Measurements from ENCODE around the gene HECTD4. TPM values are rescaled to one million over a fixed set of nuclear protein-coding genes. Genes with fewer than 3 reads are reported as not detected.

HECTD4 gene
- total and polyA plus RNA-seq, 12 donors, result 17.5 to 50.0 (median 27.7) TPM

DNA sequence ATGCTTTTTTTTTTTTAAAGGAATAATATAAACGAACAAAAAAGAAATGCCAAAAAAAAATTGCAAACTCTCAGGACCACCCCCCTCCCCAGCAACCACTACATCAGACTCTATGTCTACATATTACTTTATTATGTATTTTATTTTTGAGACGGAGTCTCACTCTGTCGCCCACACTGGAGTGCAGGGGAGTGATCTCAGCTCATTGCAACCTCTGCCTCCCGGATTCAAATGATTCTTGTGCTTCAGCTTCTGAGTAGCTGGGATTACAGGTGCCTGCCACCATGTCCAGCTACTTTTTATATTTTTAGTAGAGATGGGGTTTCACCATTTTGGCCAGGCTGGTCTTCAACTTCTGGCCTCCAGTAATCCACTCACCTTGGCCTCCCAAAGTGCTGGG, 22.9 kb downstream of the HECTD4 start:
- H3K27ac ChIP-seq, result no peak overlapping the region
- H3K9me3 ChIP-seq (replicated peaks in 1 of 3), result no peaks in the 10 kb centered on the region
- H3K36me3 ChIP-seq (replicated peaks in 1 of 2), result no peaks in the 10 kb centered on the region
- 95 to 99% (median 96%) methylated on average over 4 of the region's 4 CpGs for WGBS, 4 donors
- intact Hi-C loops (cut with DNase I), result no loop called here
- no peak overlapping the region for H3K4me3 ChIP-seq
- no peak for TF ChIP-seq POLR2A (IDR thresholded peaks at IDR 0.05)
- TF ChIP-seq, protein P1, sequence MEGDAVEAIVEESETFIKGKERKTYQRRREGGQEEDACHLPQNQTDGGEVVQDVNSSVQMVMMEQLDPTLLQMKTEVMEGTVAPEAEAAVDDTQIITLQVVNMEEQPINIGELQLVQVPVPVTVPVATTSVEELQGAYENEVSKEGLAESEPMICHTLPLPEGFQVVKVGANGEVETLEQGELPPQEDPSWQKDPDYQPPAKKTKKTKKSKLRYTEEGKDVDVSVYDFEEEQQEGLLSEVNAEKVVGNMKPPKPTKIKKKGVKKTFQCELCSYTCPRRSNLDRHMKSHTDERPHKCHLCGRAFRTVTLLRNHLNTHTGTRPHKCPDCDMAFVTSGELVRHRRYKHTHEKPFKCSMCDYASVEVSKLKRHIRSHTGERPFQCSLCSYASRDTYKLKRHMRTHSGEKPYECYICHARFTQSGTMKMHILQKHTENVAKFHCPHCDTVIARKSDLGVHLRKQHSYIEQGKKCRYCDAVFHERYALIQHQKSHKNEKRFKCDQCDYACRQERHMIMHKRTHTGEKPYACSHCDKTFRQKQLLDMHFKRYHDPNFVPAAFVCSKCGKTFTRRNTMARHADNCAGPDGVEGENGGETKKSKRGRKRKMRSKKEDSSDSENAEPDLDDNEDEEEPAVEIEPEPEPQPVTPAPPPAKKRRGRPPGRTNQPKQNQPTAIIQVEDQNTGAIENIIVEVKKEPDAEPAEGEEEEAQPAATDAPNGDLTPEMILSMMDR (IDR thresholded peaks at IDR 0.05), result no peak
- no peak for DNase-seq
- no peaks in the 10 kb centered on the region for H3K4me1 ChIP-seq (replicated peaks in 1 of 2)
- no peaks in the 10 kb centered on the region for H3K27me3 ChIP-seq

DNA sequence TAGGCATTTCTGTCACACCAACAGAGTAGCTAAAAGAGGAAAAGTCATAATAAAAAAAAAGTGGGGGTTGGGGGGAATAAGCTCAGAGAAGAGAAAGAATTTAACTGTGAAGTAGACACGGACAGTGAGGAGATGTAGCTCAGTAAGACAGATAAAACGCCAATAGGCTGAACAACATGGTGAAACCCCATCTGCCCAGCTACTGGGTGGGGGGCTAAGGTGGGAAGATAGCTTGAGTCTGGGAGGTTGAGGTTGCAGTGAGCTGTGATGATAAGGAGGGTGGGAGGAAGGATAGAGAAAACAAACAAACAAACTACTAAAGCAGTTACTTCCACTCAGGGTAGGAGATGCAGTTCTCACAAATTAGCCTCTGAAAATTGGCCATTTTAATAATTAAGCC, 25.0 kb downstream of the HECTD4 start:
- peaks cover 0 to 4% of the 10 kb centered on the region in 2 donors for H3K4me1 ChIP-seq (replicated peaks in 1 of 2)
- WGBS, 4 donors, result 79 to 91% (median 85%) methylated on average over 2 of the region's 2 CpGs
- H3K4me3 ChIP-seq, result no peak overlapping the region
- H3K27me3 ChIP-seq, result no peaks in the 10 kb centered on the region
- TF ChIP-seq, protein P1 (IDR thresholded peaks at IDR 0.05), result no peak
- no peak for TF ChIP-seq POLR2A (IDR thresholded peaks at IDR 0.05)
- no peak for DNase-seq
- H3K36me3 ChIP-seq (replicated peaks in 1 of 2), result no peaks in the 10 kb centered on the region
- H3K27ac ChIP-seq, result no peak overlapping the region
- intact Hi-C loops (cut with DNase I), result no loop called here
- H3K9me3 ChIP-seq (replicated peaks in 1 of 3), result no peaks in the 10 kb centered on the region

DNA sequence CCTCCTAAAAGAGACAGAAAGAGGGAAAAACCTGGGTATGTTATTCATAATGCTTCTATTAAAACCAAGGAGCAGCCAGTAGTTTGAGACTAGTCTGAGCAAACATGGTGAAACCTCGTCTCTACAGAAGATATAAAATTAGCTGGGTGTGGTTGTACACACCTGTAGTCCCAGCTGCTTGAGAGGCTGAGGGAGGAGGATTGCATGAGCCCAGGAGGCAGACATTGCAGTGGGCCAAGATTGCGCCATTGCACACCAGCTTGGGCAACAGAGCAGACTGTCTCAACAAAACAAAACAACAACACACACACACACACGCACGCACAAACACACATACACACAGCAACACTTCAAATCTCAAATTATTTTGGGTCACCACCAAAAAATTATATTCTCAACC, 27.8 kb downstream of the HECTD4 start:
- no peak for DNase-seq
- no peaks in the 10 kb centered on the region for H3K27me3 ChIP-seq
- peaks cover 0 to 20% of the 10 kb centered on the region in 2 donors for H3K4me1 ChIP-seq (replicated peaks in 1 of 2)
- intact Hi-C loops (cut with DNase I), result no loop called here
- H3K27ac ChIP-seq, result no peak overlapping the region
- H3K36me3 ChIP-seq (replicated peaks in 1 of 2), result no peaks in the 10 kb centered on the region
- TF ChIP-seq, protein P1 (IDR thresholded peaks at IDR 0.05), result no peak
- no peak for TF ChIP-seq POLR2A (IDR thresholded peaks at IDR 0.05)
- no peak overlapping the region for H3K4me3 ChIP-seq
- H3K9me3 ChIP-seq (replicated peaks in 1 of 3), result no peaks in the 10 kb centered on the region
- 83 to 96% (median 88%) methylated on average over 4 of the region's 4 CpGs for WGBS, 4 donors

DNA sequence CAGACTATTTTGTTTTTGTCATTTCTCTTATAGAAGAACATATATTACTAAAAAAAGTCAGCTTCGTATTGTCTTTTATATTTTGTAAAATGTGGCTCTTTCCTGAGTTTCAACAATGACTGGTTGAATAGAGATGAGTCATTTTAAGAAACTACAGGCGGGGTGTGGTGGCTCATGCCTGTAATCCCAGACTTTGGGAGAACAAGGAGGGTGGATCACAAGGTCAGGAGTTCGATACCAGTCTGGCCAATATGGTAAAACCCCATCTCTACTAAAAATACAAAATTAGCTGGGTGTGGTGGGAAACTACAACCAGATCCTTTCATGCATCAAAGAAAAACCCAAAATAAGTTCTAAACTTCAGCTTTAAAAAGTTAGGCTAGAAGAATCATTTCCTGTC, 28.8 kb downstream of the HECTD4 start:
- no peaks in the 10 kb centered on the region for H3K27me3 ChIP-seq
- no peak overlapping the region for H3K4me3 ChIP-seq
- no peaks in the 10 kb centered on the region for H3K9me3 ChIP-seq (replicated peaks in 1 of 3)
- WGBS, 4 donors, result 60 to 82% (median 70%) methylated on average over 3 of the region's 3 CpGs
- TF ChIP-seq, protein P1 (IDR thresholded peaks at IDR 0.05), result no peak
- TF ChIP-seq POLR2A (IDR thresholded peaks at IDR 0.05), result no peak
- peaks cover 0 to 20% of the 10 kb centered on the region in 2 donors for H3K4me1 ChIP-seq (replicated peaks in 1 of 2)
- H3K27ac ChIP-seq, result no peak overlapping the region
- no peaks in the 10 kb centered on the region for H3K36me3 ChIP-seq (replicated peaks in 1 of 2)
- intact Hi-C loops (cut with DNase I), result no loop called here
- DNase-seq, result no peak
